Adrenal gland (tissue), 5 donors: ENCODE measurements around the gene RGS14.

Experiments used
- POLR2A ChIP-seq, 2 donors: fragments of 450-650 bp; IDR thresholded peaks; one replicate each; pipeline ENCODE4 v1.6.1; 2017; ENCODE audit warnings: antibody characterized with exemption in 2 of 2, mild to moderate bottlenecking in 2 of 2, moderate library complexity in 1 of 2
- TF ChIP-seq, protein P1 (sequence below), 6 experiments: fragments of 450-650 bp in 4 of 6; fragments of 200-600 bp in 2 of 6; sonication (generic) in 1 of 6; IDR thresholded peaks; 1 replicate in 5 of 6; 2 replicates in 1 of 6; pipeline versions ENCODE4 v1.5.1 to v1.8.0; 2016 to 2021; ENCODE audit warnings: antibody characterized with exemption in 6 of 6, mild to moderate bottlenecking in 2 of 6, moderate library complexity in 1 of 6
- donor health status: DM: no; HTN: no; CAD: no.

DNA sequence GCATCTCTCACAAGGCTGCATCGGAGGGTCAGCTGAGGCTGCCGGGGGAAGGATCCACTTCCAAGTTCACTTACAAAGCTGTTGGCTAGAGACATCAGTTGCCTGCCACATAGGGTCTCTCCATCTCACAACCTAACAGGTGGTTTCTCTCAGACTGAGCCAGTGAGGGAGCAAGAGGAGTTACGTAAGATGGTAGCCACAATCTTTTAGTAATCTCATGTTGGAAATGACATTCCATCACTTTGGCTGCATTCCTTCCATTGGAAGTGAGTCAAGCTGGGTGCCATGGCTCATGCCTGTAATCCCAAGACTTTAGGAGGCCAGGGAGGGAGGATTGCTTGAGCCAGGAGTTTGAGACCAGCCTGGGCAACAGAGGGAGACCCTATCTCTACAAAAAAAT is 61.3 kb downstream of the RGS14 start:
- no peak for TF ChIP-seq POLR2A (IDR thresholded peaks at IDR 0.05)
- TF ChIP-seq, protein P1, sequence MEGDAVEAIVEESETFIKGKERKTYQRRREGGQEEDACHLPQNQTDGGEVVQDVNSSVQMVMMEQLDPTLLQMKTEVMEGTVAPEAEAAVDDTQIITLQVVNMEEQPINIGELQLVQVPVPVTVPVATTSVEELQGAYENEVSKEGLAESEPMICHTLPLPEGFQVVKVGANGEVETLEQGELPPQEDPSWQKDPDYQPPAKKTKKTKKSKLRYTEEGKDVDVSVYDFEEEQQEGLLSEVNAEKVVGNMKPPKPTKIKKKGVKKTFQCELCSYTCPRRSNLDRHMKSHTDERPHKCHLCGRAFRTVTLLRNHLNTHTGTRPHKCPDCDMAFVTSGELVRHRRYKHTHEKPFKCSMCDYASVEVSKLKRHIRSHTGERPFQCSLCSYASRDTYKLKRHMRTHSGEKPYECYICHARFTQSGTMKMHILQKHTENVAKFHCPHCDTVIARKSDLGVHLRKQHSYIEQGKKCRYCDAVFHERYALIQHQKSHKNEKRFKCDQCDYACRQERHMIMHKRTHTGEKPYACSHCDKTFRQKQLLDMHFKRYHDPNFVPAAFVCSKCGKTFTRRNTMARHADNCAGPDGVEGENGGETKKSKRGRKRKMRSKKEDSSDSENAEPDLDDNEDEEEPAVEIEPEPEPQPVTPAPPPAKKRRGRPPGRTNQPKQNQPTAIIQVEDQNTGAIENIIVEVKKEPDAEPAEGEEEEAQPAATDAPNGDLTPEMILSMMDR (IDR thresholded peaks at IDR 0.05): no peak
